HG02938 (cell line): Measurements from ENCODE around the gene TRPM4.
"Not testable (repeated sequence)": the region's sequence is repeated elsewhere in the genome, so short reads cannot be mapped to it uniquely, and the experiment has no call there.

Source experiments
- ATAC-seq: cut with Tn5 transposase; IDR thresholded peaks from one replicate; pipeline ENCODE4 v1.9.1; 2021; ENCODE audit warnings: mild to moderate bottlenecking, moderate library complexity; ENCODE audit not compliant: unreplicated experiment

The TRPM4 gene

GRCh38 chr19:49223472-49223871 is 65.9 kb downstream of the TRPM4 start:
- no peak for ATAC-seq

GRCh38 chr19:49224441-49224840 is 66.8 kb downstream of the TRPM4 start:
- not testable (repeated sequence) for ATAC-seq

- ATAC-seq: no peak
These were observed 67.3 kb downstream of the TRPM4 start for GRCh38 chr19:49224879-49225278.

GRCh38 chr19:49229416-49229815 is 71.8 kb downstream of the TRPM4 start:
- no peak for ATAC-seq

GRCh38 chr19:49231389-49231788 is 73.8 kb downstream of the TRPM4 start:
- no peak for ATAC-seq

- ATAC-seq: no peak
These were observed 74.2 kb downstream of the TRPM4 start for GRCh38 chr19:49231804-49232203.

- no peak for ATAC-seq
These were observed 75.6 kb downstream of the TRPM4 start for GRCh38 chr19:49233163-49233562.

GRCh38 chr19:49241769-49242168 is 84.2 kb downstream of the TRPM4 start:
- ATAC-seq: no peak

GRCh38 chr19:49243129-49243528 is 85.5 kb downstream of the TRPM4 start:
- no peak for ATAC-seq

- no peak for ATAC-seq
These were observed 86.1 kb downstream of the TRPM4 start for GRCh38 chr19:49243726-49244125.

GRCh38 chr19:49244256-49244655 is 86.7 kb downstream of the TRPM4 start:
- ATAC-seq: no peak

- no peak for ATAC-seq
These were observed 90.1 kb downstream of the TRPM4 start for GRCh38 chr19:49247676-49248075.

GRCh38 chr19:49249933-49250332 is 92.3 kb downstream of the TRPM4 start:
- no peak for ATAC-seq

GRCh38 chr19:49255674-49256073 is 98.1 kb downstream of the TRPM4 start:
- ATAC-seq: no peak

GRCh38 chr19:49256691-49257090 is 99.1 kb downstream of the TRPM4 start:
- ATAC-seq: no peak
